ENCODE results near the gene ZNF346. TPM values are rescaled to one million over a fixed set of nuclear protein-coding genes. Genes with fewer than 3 reads are reported as not detected.

ZNF346 gene
- total RNA-seq, 3 donors from 2014 or later (not counting 1 experiment from before 2014, with no cell fraction given): 20.2 to 27.9 (median 21.6) TPM

GRCh38 chr5:177116631-177117373 is 94.3 kb downstream of the ZNF346 start:
- Histone ChIP-seq H3K27ac (ENCODE audit: low read length) (peak overlapping the region; percentile 41), H3K4me1 (ENCODE audit: control insufficient read depth, insufficient read depth, low read length) (peaks cover 23% of the 10 kb centered on the region), H3K9me3 (ENCODE audit: control insufficient read depth, insufficient read depth, low read length) (no peaks in the 10 kb centered on the region), H3K4me3 (ENCODE audit: low read length) (peak overlapping the region; percentile 13), H3K27me3 (ENCODE audit: control insufficient read depth, insufficient read depth, low read length) (no peaks in the 10 kb centered on the region), H3K36me3 (ENCODE audit: control insufficient read depth, insufficient read depth, low read length) (no peaks in the 10 kb centered on the region)
- Mint-ChIP-seq H3K4me1 (peaks cover 17 to 20% of the 10 kb centered on the region in 2 donors), H3K27ac (peak overlapping the region; percentile 27 to 74), H3K27me3 (ENCODE audit: low read depth in 2 of 2) (no peaks in the 10 kb centered on the region), H3K36me3 (no peaks in the 10 kb centered on the region), H3K4me3 (peak overlapping the region; percentile 68), H3K9me3 (no peaks in the 10 kb centered on the region)
- WGBS (ENCODE audit: insufficient coverage): 34% methylated on average over 49 of the region's 49 CpGs
- TF ChIP-seq CTCF (IDR thresholded peaks at IDR 0.05): no peak
- intact Hi-C loops (cut with micrococcal nuclease): loop anchor here (10.0 kb wide), 2 partner anchors 58 to 378 kb away; partner anchors contain the start of gene PDLIM7
- DNase-seq (peak; percentile 76 to 91), ATAC-seq (peak; percentile 89 to 97 (median 93))

GRCh38 chr5:177117441-177118045 is 95.0 kb downstream of the ZNF346 start:
- H3K36me3 Mint-ChIP-seq: no peaks in the 10 kb centered on the region
- H3K36me3 ChIP-seq (ENCODE audit: control insufficient read depth, insufficient read depth, low read length): no peaks in the 10 kb centered on the region
- H3K27ac ChIP-seq (ENCODE audit: low read length): no peak overlapping the region
- H3K4me3 ChIP-seq (ENCODE audit: low read length): no peak overlapping the region
- no peaks in the 10 kb centered on the region for H3K27me3 ChIP-seq (ENCODE audit: control insufficient read depth, insufficient read depth, low read length)
- peaks cover 23% of the 10 kb centered on the region for H3K4me1 ChIP-seq (ENCODE audit: control insufficient read depth, insufficient read depth, low read length)
- 97% methylated on average over 28 of the region's 30 CpGs for WGBS (ENCODE audit: insufficient coverage)
- H3K27me3 Mint-ChIP-seq (ENCODE audit: low read depth in 2 of 2): peaks cover 0 to under 1% of the 10 kb centered on the region in 2 donors
- H3K9me3 Mint-ChIP-seq: no peaks in the 10 kb centered on the region
- ATAC-seq: no peak
- intact Hi-C loops (cut with micrococcal nuclease): loop anchor here (10.0 kb wide), 2 partner anchors 57 to 377 kb away; partner anchors contain the start of gene PDLIM7
- no peak for TF ChIP-seq CTCF (IDR thresholded peaks at IDR 0.05)
- no peaks in the 10 kb centered on the region for H3K9me3 ChIP-seq (ENCODE audit: control insufficient read depth, insufficient read depth, low read length)
- H3K4me3 Mint-ChIP-seq: peak overlapping the region; percentile 68
- H3K4me1 Mint-ChIP-seq: peaks cover 14 to 20% of the 10 kb centered on the region in 2 donors
- H3K27ac Mint-ChIP-seq: peak overlapping the region in 1 of 2 donors; percentile 74
- no peak for DNase-seq

- Histone ChIP-seq H3K27me3 (ENCODE audit: control insufficient read depth, insufficient read depth, low read length) (no peaks in the 10 kb centered on the region), H3K36me3 (ENCODE audit: control insufficient read depth, insufficient read depth, low read length) (no peaks in the 10 kb centered on the region), H3K27ac (ENCODE audit: low read length) (no peak overlapping the region), H3K4me1 (ENCODE audit: control insufficient read depth, insufficient read depth, low read length) (no peaks in the 10 kb centered on the region), H3K9me3 (ENCODE audit: control insufficient read depth, insufficient read depth, low read length) (no peaks in the 10 kb centered on the region), H3K4me3 (ENCODE audit: low read length) (no peak overlapping the region)
- no peaks in the 10 kb centered on the region for H3K36me3 Mint-ChIP-seq
- H3K27ac Mint-ChIP-seq: no peak overlapping the region
- no peaks in the 10 kb centered on the region for H3K9me3 Mint-ChIP-seq
- no peak for TF ChIP-seq CTCF (IDR thresholded peaks at IDR 0.05)
- H3K4me3 Mint-ChIP-seq: no peak overlapping the region
- intact Hi-C loops (cut with micrococcal nuclease): no loop called here
- H3K4me1 Mint-ChIP-seq: no peaks in the 10 kb centered on the region
- DNase-seq: no peak
- 97% methylated on average over 5 of the region's 5 CpGs for WGBS (ENCODE audit: insufficient coverage)
- peaks cover 0 to 3% of the 10 kb centered on the region in 2 donors for H3K27me3 Mint-ChIP-seq (ENCODE audit: low read depth in 2 of 2)
- ATAC-seq: no peak
Observed at GRCh38 chr5:177122566-177122965, 100.1 kb downstream of the ZNF346 start.

Measured in natural killer cell (primary cell).